Mesendoderm (in vitro differentiated cells): ENCODE measurements around the gene RASA4.
"Not testable (repeated sequence)": the region's sequence is repeated elsewhere in the genome, so short reads cannot be mapped to it uniquely, and the experiment has no call there.

Experiments used
- DNase-seq: peaks from one replicate; pipeline ENCODE4 v3.0.0; 2013
- H2AK5ac ChIP-seq: 2 replicates; pipeline ENCODE4 v1.6.1; 2013; ENCODE audit warnings: low read length, inconsistent platforms
- H2BK120ac ChIP-seq: 2 replicates; pipeline ENCODE4 v1.6.1; 2013; ENCODE audit warnings: low read depth, mild to moderate bottlenecking, low read length, moderate library complexity, mixed read lengths
- H2BK15ac ChIP-seq: replicated peaks from 2 replicates; pipeline ENCODE4 v1.6.1; 2013; ENCODE audit warnings: low read depth, mild to moderate bottlenecking, moderate library complexity
- H2BK5ac ChIP-seq: 2 replicates; pipeline ENCODE4 v1.6.1; 2013; ENCODE audit warnings: low read length, inconsistent platforms
- H3K18ac ChIP-seq: 2 replicates; pipeline ENCODE4 v1.6.1; 2013; ENCODE audit warnings: mild to moderate bottlenecking, low read length, mixed read lengths
- H3K23ac ChIP-seq: one replicate; pipeline ENCODE4 v1.6.1; 2013; ENCODE audit warnings: low read length
- H3K27ac ChIP-seq: 2 replicates; pipeline ENCODE4 v1.5.1; 2013; ENCODE audit warnings: low read depth, mild to moderate bottlenecking, inconsistent platforms, low read length, moderate library complexity
- H3K27me3 ChIP-seq: 2 replicates; pipeline ENCODE4 v1.6.1; 2013; ENCODE audit warnings: low read length, control low read depth, mild to moderate bottlenecking, inconsistent platforms; ENCODE audit not compliant: insufficient read depth, poor library complexity
- H3K36me3 ChIP-seq: 2 replicates; pipeline ENCODE4 v1.6.1; 2013; ENCODE audit warnings: low read length, inconsistent platforms; ENCODE audit not compliant: control insufficient read depth, insufficient read depth
- H3K4ac ChIP-seq: one replicate; pipeline ENCODE4 v1.6.1; 2013; ENCODE audit warnings: low read depth, mild to moderate bottlenecking, low read length, moderate library complexity
- H3K4me1 ChIP-seq: 2 replicates; pipeline ENCODE4 v1.6.1; 2013; ENCODE audit warnings: low read depth, low read length, inconsistent platforms; ENCODE audit not compliant: control insufficient read depth
- H3K4me2 ChIP-seq: 2 replicates; pipeline ENCODE4 v1.6.1; 2013; ENCODE audit warnings: low read length
- H3K4me3 ChIP-seq: 2 replicates; pipeline ENCODE4 v1.5.1; 2013; ENCODE audit warnings: mild to moderate bottlenecking, low read length
- H3K56ac ChIP-seq: one replicate; pipeline ENCODE4 v1.6.1; 2013; ENCODE audit warnings: low read length
- H3K79me1 ChIP-seq: 2 replicates; pipeline ENCODE4 v1.6.1; 2013; ENCODE audit warnings: low read length, inconsistent platforms
- H3K79me2 ChIP-seq: 2 replicates; pipeline ENCODE4 v1.6.1; 2013; ENCODE audit warnings: mild to moderate bottlenecking, low read length; ENCODE audit not compliant: control insufficient read depth, insufficient read depth
- H3K9ac ChIP-seq: 2 replicates; pipeline ENCODE4 v1.6.1; 2013; ENCODE audit warnings: low read length, inconsistent platforms
- H4K5ac ChIP-seq: one replicate; pipeline ENCODE4 v1.6.1; 2013; ENCODE audit warnings: low read length
- H4K8ac ChIP-seq: one replicate; pipeline ENCODE4 v1.6.1; 2013; ENCODE audit warnings: low read depth, mild to moderate bottlenecking, control low read depth, low read length, moderate library complexity
- WGBS: extraction: QIAGEN DNeasy Blood & Tissue Kit; methylation state at CpG from one replicate; pipeline ENCODE4 v1.1.7; 2013; ENCODE audit warnings: low lambda C conversion rate, missing lambda C conversion rate; ENCODE audit not compliant: insufficient coverage; ENCODE audit errors: extremely low coverage; 5-methylcytosine and 5-hydroxymethylcytosine counted together

The RASA4 gene

GRCh38 chr7:102599699-102600098 is 16.9 kb downstream of the RASA4 start:
- H2AK5ac ChIP-seq, H3K4ac ChIP-seq, H3K56ac ChIP-seq, DNase-seq, H3K23ac ChIP-seq, H2BK120ac ChIP-seq, H3K79me2 ChIP-seq, H3K27ac ChIP-seq, H2BK15ac ChIP-seq, H3K18ac ChIP-seq, H3K27me3 ChIP-seq, H4K5ac ChIP-seq, H3K9ac ChIP-seq, H2BK5ac ChIP-seq, H3K79me1 ChIP-seq, H3K4me1 ChIP-seq, H3K36me3 ChIP-seq, H3K4me3 ChIP-seq, H3K4me2 ChIP-seq, H4K8ac ChIP-seq: not testable (repeated sequence)
- WGBS: no CpG with 5 or more reads among the region's 9 CpGs

DNA sequence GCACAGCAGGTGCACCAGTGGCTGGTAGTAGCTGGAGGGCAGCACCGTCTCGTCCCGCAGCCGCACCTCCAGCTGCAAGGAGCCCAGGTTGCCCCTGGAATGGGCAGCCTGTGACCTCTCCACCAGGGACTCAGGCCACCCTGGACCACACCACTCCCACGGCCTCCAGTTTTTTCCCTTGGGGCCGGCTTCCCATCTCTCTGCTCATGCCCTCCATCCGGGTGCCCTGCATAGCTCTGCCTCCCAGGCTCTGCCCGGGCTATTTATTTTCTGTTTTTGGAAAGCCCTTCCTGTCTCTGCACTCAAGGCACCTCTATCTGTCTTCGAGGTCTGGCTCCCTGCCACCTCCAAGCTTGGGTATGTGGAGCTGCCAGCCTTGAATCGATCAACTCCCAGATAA is 20.5 kb downstream of the RASA4 start:
- H3K79me1 ChIP-seq, H3K9ac ChIP-seq, H3K4me1 ChIP-seq, H2BK5ac ChIP-seq, H3K4me2 ChIP-seq, H3K18ac ChIP-seq, DNase-seq, H2AK5ac ChIP-seq, H4K8ac ChIP-seq, H3K4me3 ChIP-seq, H3K27me3 ChIP-seq, H3K27ac ChIP-seq, H2BK15ac ChIP-seq, H3K4ac ChIP-seq, H3K23ac ChIP-seq, H3K79me2 ChIP-seq, H3K56ac ChIP-seq, H3K36me3 ChIP-seq, H4K5ac ChIP-seq, H2BK120ac ChIP-seq: not testable (repeated sequence)
- WGBS: no CpG with 5 or more reads among the region's 10 CpGs

DNA sequence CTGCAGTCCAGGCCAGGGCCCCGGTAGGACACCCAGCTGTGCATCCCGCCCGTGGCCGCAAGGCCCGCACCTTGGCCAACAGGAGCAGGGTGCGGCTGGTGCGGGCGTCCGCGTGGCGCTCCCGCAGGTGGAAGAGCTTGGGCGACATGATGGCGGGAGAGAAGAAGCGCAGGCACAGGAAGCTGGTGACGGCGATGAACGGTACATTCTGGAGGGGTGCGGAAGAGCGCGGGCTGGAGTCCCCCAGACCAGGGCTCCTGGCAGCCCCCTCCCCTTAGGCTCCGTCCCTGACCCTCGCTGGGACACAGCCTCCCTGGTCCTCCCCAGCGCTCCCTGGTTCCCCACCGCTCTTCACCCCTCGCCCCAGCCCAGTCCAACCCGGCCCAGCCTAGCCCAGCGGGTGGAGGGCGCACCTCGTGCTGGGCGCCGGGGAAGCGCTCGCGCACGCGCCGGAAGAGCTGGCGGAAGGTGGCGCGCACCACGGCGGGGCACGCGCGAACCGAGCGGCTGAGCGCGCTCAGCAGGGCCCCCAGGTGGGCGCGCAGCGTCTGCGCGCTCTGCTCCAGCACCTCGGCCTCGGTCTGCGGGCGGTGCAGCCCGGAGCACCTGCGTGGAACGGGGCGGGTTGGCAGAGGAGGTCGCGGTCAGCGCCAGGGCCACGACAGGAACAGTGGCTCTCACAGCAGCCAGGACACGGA is 22.8 kb downstream of the RASA4 start:
- H2BK5ac ChIP-seq, H3K23ac ChIP-seq, H3K4me2 ChIP-seq, DNase-seq, H3K4me3 ChIP-seq, H3K4ac ChIP-seq, H3K79me1 ChIP-seq, H3K27me3 ChIP-seq, H3K27ac ChIP-seq, H2AK5ac ChIP-seq, H3K56ac ChIP-seq, H3K9ac ChIP-seq, H4K8ac ChIP-seq, H3K18ac ChIP-seq, H2BK120ac ChIP-seq, H3K4me1 ChIP-seq, H3K79me2 ChIP-seq, H4K5ac ChIP-seq, H2BK15ac ChIP-seq, H3K36me3 ChIP-seq: not testable (repeated sequence)
- no CpG with 5 or more reads among the region's 68 CpGs for WGBS

GRCh38 chr7:102592477-102593019 is 24.0 kb downstream of the RASA4 start:
- not testable (repeated sequence) for H3K79me1 ChIP-seq, H2BK15ac ChIP-seq, H3K4me2 ChIP-seq, H3K27ac ChIP-seq, H3K4me1 ChIP-seq, H3K56ac ChIP-seq, H4K8ac ChIP-seq, H3K27me3 ChIP-seq, H3K36me3 ChIP-seq, H3K4me3 ChIP-seq, H2BK5ac ChIP-seq, H2AK5ac ChIP-seq, H3K4ac ChIP-seq, H3K79me2 ChIP-seq, H3K18ac ChIP-seq, H3K23ac ChIP-seq, DNase-seq, H3K9ac ChIP-seq, H4K5ac ChIP-seq, H2BK120ac ChIP-seq
- WGBS: no CpG with 5 or more reads among the region's 26 CpGs

DNA sequence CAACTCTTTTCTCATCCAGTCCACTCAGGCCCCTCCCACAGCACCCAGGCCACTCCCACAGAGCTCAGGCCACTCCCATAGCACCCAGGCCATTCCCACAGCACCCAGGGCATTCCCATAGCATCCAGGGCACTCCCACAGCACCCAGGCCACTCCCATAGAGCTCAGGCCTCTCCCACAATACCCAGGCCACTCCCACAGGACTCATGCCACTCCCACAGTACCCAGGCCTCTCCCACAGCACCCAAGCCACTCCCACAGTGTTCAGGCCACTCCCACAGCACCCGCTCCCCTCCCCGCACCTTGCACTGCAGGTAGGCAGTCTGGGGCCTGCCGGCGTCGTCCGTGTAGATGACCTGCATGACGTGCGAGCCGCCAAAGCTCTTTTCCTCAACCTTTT is 26.7 kb downstream of the RASA4 start:
- H3K18ac ChIP-seq, DNase-seq, H3K4ac ChIP-seq, H3K36me3 ChIP-seq, H3K79me1 ChIP-seq, H3K56ac ChIP-seq, H4K5ac ChIP-seq, H2BK5ac ChIP-seq, H2AK5ac ChIP-seq, H2BK120ac ChIP-seq, H3K4me2 ChIP-seq, H3K4me3 ChIP-seq, H3K27ac ChIP-seq, H3K23ac ChIP-seq, H3K9ac ChIP-seq, H3K4me1 ChIP-seq, H3K27me3 ChIP-seq, H2BK15ac ChIP-seq, H3K79me2 ChIP-seq, H4K8ac ChIP-seq: not testable (repeated sequence)
- WGBS: no CpG with 5 or more reads among the region's 9 CpGs

DNA sequence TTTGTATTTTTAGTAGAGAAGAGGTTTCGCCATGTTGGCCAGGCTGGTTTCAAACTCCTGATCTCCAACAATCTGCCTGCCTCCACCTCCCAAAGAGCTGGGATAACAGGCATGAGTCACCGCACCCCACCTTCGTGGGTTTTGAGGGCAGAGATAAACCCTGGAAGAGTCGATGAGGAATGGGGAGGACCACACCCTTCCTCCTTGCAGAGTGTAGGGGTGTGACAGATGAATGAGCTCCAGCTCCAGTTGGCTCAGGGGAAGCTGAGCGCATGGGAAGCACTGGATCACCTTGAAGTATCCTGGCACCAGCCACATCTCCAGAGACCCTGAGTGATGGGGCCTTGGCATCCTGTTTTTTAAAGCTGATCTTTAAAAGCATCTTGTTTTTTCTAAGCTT is 33.1 kb downstream of the RASA4 start:
- WGBS: no CpG with 5 or more reads among the region's 5 CpGs
- H3K9ac ChIP-seq, H3K23ac ChIP-seq, H3K27me3 ChIP-seq, H3K4ac ChIP-seq, H3K18ac ChIP-seq, H2BK120ac ChIP-seq, H3K27ac ChIP-seq, H3K4me2 ChIP-seq, H3K4me1 ChIP-seq, H3K56ac ChIP-seq, H2AK5ac ChIP-seq, H3K36me3 ChIP-seq, DNase-seq, H4K5ac ChIP-seq, H2BK5ac ChIP-seq, H3K79me2 ChIP-seq, H3K4me3 ChIP-seq, H3K79me1 ChIP-seq, H2BK15ac ChIP-seq, H4K8ac ChIP-seq: not testable (repeated sequence)
